HG03280 (cell line): ENCODE results near the gene BICC1.

ENCODE experiments used
- ATAC-seq: cut with Tn5 transposase; IDR thresholded peaks from one replicate; pipeline ENCODE4 v1.9.1; 2021; ENCODE audit warnings: mild to moderate bottlenecking, moderate library complexity; ENCODE audit not compliant: unreplicated experiment

Gene BICC1

GRCh38 chr10:58817201-58817846, 304.7 kb downstream of the BICC1 start:
- no peak for ATAC-seq

- no peak for ATAC-seq
Observed at GRCh38 chr10:58818900-58819299, 306.2 kb downstream of the BICC1 start.

- no peak for ATAC-seq
Observed at GRCh38 chr10:58820386-58820785, 307.7 kb downstream of the BICC1 start.

- ATAC-seq, result no peak
Observed at GRCh38 chr10:58820861-58821751, 308.4 kb downstream of the BICC1 start.

DNA sequence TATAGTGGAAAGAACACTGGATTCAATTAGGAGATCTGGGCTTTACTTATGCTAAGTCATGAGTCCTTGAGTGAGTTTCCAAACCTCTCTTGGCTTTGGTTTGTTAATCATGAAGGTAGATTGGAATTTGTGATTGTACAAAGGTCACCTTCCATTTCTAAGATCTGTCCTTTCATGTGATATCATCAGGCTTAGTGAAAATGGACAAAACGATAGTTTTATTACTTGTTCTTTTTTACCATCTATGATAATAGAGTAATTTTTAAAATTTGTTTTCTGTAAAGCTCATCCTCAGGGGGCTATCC, 309.0 kb downstream of the BICC1 start:
- no peak for ATAC-seq

DNA sequence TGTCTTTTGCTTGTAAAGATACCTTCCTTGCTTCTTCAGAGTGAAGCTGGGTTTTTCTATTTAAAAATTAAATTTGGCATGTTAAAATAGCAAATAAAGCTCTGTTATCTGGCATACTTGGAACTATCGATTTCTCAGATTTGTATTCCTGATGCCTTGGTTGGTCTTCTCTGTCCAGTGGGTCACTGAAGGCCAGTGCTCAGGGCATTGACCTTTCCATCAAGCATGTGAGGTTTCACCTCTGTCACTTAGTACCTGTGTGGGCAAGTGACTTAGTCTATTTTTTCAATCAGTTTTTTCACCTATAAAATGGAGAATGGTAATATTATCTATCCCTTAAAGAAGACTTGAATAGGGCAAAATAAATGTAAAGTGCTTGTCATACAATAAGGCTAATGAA, 311.3 kb downstream of the BICC1 start:
- no peak for ATAC-seq

DNA sequence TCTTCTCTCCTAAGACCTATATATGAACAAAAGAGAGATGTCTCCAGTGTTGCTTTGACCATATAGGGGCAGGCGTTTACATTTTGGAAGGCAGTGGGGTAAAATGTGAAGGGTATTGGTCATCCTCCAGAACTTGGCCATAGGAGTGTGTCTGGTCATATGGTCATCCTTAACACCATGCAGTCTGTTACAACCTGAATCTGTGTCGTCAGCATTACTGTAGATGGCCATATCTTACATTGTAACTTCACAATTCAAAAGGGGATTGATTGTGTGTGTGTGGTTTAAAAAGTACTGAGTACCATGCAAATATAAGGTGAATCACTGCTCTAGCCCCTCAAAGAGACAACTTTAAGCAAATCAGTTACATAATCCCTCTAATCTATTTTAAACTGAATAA, 311.7 kb downstream of the BICC1 start:
- no peak for ATAC-seq

DNA sequence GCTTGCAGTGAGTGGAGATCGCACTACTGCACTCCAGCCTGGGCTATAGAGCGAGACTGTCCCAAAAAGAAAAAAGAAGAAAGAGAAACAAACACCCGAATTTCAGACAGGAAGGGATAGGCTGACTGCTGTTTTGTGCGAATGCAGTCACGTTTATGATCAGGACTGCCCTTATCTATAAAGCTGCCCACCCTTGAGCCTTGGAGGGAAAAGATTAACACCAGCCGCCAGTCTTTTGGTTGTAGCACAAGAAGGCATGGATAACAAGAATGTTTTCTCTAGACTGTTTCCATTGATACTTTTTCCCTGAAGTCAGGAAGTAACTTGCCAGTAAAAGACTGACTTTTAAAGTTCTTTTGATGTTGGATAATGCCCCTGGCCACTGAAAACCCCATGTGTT, 314.0 kb downstream of the BICC1 start:
- no peak for ATAC-seq

- ATAC-seq, result no peak
Observed at GRCh38 chr10:58827381-58827780, 314.7 kb downstream of the BICC1 start.

- no peak for ATAC-seq
Observed at GRCh38 chr10:58829839-58830238, 317.2 kb downstream of the BICC1 start.

- ATAC-seq, result no peak
Observed at GRCh38 chr10:58830697-58831096, 318.0 kb downstream of the BICC1 start.

DNA sequence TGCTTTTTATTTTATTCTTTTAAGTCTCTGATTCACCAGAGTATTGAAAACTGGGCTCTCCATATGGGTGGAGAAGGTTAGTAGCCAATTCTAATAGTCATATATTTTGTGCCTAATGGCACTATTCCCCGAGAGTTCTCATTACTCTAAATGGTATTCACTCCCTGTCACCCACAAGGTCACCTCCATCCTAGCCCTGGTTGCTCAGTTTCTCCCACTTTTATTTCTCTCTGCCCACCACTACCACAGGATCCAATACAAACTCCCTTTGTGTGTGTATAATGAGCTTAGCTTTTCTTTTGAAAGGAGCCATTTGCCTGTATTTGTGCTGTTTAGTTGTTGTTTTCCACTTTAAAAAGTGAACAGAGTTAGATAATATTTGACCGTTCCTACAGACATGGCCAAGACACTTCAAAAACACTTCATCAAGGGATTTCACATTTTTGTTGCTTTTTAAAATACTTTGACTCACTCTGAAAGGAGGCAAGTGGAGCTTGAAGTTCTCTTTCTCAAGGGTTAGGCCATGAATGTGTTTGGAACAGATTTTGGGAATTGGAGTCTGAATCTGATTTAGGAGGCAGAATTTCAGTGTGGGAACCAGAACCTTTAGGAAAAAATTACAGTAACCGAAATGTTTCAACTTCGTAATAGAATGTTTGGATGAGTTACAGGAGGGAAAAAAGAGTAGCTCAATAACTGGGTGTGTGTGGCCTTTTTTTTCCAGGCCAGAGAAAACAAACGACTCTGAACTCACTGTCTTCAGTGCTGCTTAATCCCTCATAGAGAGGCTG, 321.3 kb downstream of the BICC1 start:
- no peak for ATAC-seq

DNA sequence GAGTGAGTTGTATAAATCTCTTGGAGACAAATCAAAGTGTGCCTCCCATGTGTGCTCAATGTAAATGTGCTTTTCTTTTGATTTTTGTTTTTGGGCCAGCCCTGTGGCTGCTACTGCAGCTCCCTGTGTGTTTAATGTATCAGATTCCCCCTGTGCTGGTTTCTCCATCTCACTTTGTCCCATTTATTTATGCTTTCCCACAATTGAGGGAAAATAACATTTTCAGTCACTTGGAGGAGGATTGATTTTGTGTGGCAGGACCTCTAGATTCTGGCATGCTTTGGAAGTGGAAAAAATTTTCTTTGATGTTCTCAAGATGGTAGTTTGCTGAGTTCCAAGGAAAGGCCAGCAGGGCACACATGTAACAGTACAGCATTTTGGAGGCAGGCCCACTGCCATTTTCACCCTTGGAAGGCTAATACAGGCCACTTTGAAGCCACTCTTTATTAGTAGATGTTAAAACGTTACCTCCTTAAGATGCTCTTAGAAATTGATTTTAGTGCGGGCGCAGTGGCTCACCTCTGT, 323.6 kb downstream of the BICC1 start:
- no peak for ATAC-seq

DNA sequence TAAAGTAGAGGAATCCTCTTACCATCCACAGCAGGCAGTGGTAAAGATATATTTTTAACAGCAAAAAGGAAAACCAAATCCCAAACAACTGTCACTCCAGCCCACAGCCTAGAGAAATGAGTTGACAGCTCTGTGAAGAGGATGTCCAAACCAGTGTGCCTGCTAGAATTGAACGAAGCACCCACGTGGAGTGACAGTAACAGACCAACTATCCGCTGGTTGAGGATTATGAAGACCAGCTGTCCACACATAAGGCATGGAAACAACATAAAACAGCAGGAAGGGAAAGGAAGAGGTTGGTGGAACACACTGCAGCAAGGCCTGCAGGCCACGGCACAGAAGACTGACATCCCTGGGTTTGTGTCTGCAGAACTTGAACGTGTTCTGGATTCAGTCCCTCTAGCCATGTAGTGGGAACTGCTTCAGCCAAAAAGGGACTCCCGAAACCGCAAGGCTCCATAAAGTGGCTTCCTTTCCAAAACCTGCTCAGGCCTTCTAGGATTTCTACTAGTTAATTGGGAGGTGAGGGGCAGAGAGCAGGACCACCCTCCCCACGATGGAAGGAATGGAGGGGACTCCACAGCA, 324.4 kb downstream of the BICC1 start:
- ATAC-seq, result no peak

GRCh38 chr10:58837826-58838225, 325.2 kb downstream of the BICC1 start:
- ATAC-seq, result no peak

DNA sequence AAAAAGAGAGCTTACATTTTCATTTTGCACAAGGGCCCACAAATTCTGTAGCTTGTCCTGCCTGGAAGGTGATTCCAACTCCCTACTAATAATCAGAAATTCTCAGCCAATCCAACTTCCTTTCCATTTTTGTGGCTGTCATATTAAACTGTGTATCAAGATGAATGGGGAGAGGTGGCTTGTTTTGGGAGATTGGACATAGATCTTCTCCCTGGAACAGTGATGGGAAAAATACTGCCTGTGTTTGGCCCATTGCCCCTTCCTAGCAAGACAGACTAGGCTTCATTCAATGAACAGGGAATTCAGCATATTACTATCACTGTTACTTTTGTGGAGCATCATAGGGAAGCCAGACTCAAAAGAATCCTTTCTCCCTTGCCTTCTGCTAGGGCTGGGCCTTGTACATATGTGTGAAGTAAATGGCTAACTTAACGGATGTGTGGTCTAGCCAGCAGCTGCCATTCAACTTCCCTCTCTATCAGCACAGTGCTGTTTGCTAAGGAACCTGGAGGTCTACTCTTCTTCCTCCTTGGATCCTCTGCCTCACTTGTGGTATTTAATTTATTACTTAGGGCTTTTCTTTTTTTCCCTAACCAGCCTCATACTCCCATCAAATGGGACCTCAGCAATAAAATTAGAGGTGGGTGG, 326.0 kb downstream of the BICC1 start:
- no peak for ATAC-seq

DNA sequence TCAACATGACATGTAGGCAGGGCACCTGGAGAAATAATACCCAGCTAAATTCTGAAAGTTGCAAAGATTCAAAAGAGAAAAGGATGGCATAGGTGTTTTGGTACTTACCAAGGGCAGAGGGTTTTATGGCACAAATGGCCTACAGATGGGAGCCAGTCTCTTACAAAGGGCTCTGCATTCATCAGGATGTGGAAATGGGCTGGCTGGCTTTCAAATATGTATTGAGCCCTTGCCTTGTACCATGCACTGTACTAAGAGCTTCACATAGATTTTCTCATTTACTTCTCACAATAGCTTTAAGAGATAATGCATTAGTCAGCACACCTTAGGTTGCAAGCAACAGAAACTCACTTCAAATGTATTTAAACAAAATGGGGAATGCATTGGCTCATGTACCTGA, 327.1 kb downstream of the BICC1 start:
- ATAC-seq, result no peak

GRCh38 chr10:58840840-58841435, 328.3 kb downstream of the BICC1 start:
- no peak for ATAC-seq

DNA sequence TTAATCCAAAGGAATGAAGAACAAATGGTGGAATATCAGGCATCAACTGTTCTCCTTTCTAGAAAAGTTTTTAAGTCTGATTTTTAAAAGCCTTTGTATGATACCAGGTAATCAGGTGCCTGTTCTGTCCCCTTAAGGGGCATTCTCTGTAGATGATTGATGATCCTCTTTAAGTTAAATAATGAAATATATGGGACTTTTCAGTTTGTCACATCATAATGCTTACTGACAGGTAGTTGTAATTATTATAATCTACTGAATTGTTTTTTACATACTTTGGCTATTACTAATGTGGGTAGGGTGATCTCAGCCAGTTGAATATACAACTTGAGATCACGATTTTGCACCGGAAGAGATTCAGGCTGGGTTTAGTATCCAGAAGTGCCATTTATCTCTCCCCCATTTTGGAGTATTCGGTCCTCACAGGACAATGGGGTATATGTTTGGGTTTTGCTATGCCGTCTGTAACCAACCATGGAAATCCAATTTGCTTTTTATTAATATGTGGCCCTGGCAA, 330.2 kb downstream of the BICC1 start:
- ATAC-seq, result no peak

- ATAC-seq, result no peak
Observed at GRCh38 chr10:58843760-58844159, 331.1 kb downstream of the BICC1 start.
